H1 (cell line): Measurements from ENCODE around the gene STAG1.

ENCODE experiments used
- CHD2 ChIP-seq: IDR thresholded peaks from 2 replicates; pipeline ENCODE4 v1.6.1; 2012; ENCODE audit warnings: low read length, improper control_type of control experiment
- CREB1 ChIP-seq: IDR thresholded peaks from 2 replicates; pipeline ENCODE4 v1.6.1; 2012; ENCODE audit warnings: inconsistent platforms
- EZH2 ChIP-seq: fragments of 200-600 bp; sonication (generic); IDR thresholded peaks from 2 replicates; pipeline ENCODE4 v1.7.1; 2012; ENCODE audit warnings: low read depth, mild to moderate bottlenecking, moderate library complexity, low read length, inconsistent platforms; ENCODE audit not compliant: severe bottlenecking
- MAFK ChIP-seq: IDR thresholded peaks from 2 replicates; pipeline ENCODE4 v1.6.1; 2012; ENCODE audit warnings: low read depth, mild to moderate bottlenecking, improper control_type of control experiment, low read length
- MAX ChIP-seq: IDR thresholded peaks from 2 replicates; pipeline ENCODE4 v1.6.1; 2012; ENCODE audit warnings: inconsistent platforms
- NRF1 ChIP-seq: IDR thresholded peaks from 2 replicates; pipeline ENCODE4 v1.6.1; 2011; ENCODE audit warnings: mild to moderate bottlenecking, low read depth, low read length, improper control_type of control experiment
- POLR2AphosphoS5 ChIP-seq: IDR thresholded peaks from 2 replicates; pipeline ENCODE4 v1.6.1; 2011; ENCODE audit warnings: low read depth, low read length
- RAD21 ChIP-seq, 2 experiments: IDR thresholded peaks in 1 of 2; conservative IDR thresholded peaks in 1 of 2; 2 replicates each; pipeline ENCODE4 v1.6.1; 2011; ENCODE audit warnings: low read depth in 2 of 2, low read length in 2 of 2, improper control_type of control experiment in 1 of 2, inconsistent platforms in 1 of 2, mild to moderate bottlenecking in 1 of 2, moderate library complexity in 1 of 2
- TAF1 ChIP-seq: IDR thresholded peaks from 2 replicates; pipeline ENCODE4 v1.6.1; 2011; ENCODE audit warnings: mild to moderate bottlenecking, low read depth, low read length
- TF ChIP-seq, protein P1 (sequence below): IDR thresholded peaks from 2 replicates; pipeline ENCODE4 v1.6.1; 2012; ENCODE audit warnings: low read length, inconsistent platforms
- TF ChIP-seq, protein P2 (sequence below), 3 experiments: IDR thresholded peaks; 1 replicate in 2 of 3; 2 replicates in 1 of 3; pipeline versions ENCODE4 v1.5.1 to v1.6.1; 2011; ENCODE audit warnings: low read length in 3 of 3, mild to moderate bottlenecking in 3 of 3, inconsistent platforms in 2 of 3, low read depth in 1 of 3, moderate library complexity in 1 of 3; ENCODE audit not compliant: insufficient read depth in 1 of 3; ENCODE audit errors: control extremely low read depth in 1 of 3
- TF ChIP-seq, protein P3 (sequence below): IDR thresholded peaks from 2 replicates; pipeline ENCODE4 v1.6.1; 2012; ENCODE audit warnings: inconsistent platforms

GRCh38 chr3:136671921-136672320 lies 80.3 kb downstream of the STAG1 start:
- TF ChIP-seq, protein P1, sequence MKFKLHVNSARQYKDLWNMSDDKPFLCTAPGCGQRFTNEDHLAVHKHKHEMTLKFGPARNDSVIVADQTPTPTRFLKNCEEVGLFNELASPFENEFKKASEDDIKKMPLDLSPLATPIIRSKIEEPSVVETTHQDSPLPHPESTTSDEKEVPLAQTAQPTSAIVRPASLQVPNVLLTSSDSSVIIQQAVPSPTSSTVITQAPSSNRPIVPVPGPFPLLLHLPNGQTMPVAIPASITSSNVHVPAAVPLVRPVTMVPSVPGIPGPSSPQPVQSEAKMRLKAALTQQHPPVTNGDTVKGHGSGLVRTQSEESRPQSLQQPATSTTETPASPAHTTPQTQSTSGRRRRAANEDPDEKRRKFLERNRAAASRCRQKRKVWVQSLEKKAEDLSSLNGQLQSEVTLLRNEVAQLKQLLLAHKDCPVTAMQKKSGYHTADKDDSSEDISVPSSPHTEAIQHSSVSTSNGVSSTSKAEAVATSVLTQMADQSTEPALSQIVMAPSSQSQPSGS, result no peak
- TF ChIP-seq, protein P2, sequence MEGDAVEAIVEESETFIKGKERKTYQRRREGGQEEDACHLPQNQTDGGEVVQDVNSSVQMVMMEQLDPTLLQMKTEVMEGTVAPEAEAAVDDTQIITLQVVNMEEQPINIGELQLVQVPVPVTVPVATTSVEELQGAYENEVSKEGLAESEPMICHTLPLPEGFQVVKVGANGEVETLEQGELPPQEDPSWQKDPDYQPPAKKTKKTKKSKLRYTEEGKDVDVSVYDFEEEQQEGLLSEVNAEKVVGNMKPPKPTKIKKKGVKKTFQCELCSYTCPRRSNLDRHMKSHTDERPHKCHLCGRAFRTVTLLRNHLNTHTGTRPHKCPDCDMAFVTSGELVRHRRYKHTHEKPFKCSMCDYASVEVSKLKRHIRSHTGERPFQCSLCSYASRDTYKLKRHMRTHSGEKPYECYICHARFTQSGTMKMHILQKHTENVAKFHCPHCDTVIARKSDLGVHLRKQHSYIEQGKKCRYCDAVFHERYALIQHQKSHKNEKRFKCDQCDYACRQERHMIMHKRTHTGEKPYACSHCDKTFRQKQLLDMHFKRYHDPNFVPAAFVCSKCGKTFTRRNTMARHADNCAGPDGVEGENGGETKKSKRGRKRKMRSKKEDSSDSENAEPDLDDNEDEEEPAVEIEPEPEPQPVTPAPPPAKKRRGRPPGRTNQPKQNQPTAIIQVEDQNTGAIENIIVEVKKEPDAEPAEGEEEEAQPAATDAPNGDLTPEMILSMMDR (IDR thresholded peaks at IDR 0.05; ENCODE audit: control extremely low read depth in 1 of 3, insufficient read depth in 1 of 3, low read depth in 1 of 3, low read length in 3 of 3), result no peak
- TF ChIP-seq MAFK (no peak), TAF1 (no peak), CREB1 (no peak), NRF1 (no peak), POLR2AphosphoS5 (no peak), EZH2 (no peak), RAD21 (IDR thresholded peaks at IDR 0.05 in 1 of 2, conservative IDR thresholded peaks at IDR 0.05 in 1 of 2; ENCODE audit: low read depth in 2 of 2, low read length in 2 of 2) (no peak), CHD2 (no peak), MAX (no peak)
- TF ChIP-seq, protein P3, sequence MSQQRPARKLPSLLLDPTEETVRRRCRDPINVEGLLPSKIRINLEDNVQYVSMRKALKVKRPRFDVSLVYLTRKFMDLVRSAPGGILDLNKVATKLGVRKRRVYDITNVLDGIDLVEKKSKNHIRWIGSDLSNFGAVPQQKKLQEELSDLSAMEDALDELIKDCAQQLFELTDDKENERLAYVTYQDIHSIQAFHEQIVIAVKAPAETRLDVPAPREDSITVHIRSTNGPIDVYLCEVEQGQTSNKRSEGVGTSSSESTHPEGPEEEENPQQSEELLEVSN, result no peak
